ENCODE data around the gene BROX. TPM values are rescaled to one million over a fixed set of nuclear protein-coding genes. Genes with fewer than 3 reads are reported as not detected.

The BROX gene
- total and polyA plus RNA-seq, 8 donors, result 9.8 to 30.5 (median 14.7) TPM

GRCh38 chr1:222670110-222670509, 42.3 kb upstream of the BROX start:
- H3K4me3 ChIP-seq, result no peak overlapping the region
- DNase-seq (no peak), ATAC-seq (no peak), FAIRE-seq (no peak)
- no peaks in the 10 kb centered on the region for H3K27me3 ChIP-seq
- H3K9me3 ChIP-seq, result no peaks in the 10 kb centered on the region
- no peak for TF ChIP-seq CTCF (IDR thresholded peaks at IDR 0.05)
- H3K27ac ChIP-seq, result no peak overlapping the region
- H3K4me1 ChIP-seq, result no peaks in the 10 kb centered on the region
- peaks cover 0 to 42% (median 6%) of the 10 kb centered on the region in 3 donors for H3K36me3 ChIP-seq
- intact Hi-C loops (cut with DNase I), result no loop called here
- 87 to 94% methylated on average over 1 of the region's 1 CpG for WGBS, 2 donors

- H3K36me3 ChIP-seq, result peaks cover 0 to 5% (median 0%) of the 10 kb centered on the region in 3 donors
- intact Hi-C loops (cut with DNase I), result no loop called here
- no peaks in the 10 kb centered on the region for H3K9me3 ChIP-seq
- 89 to 95% methylated on average over 1 of the region's 1 CpG for WGBS, 2 donors
- FAIRE-seq, result no peak
- no peaks in the 10 kb centered on the region for H3K27me3 ChIP-seq
- DNase-seq, result no peak
- no peak overlapping the region for H3K4me3 ChIP-seq
- TF ChIP-seq CTCF (IDR thresholded peaks at IDR 0.05), result no peak
- no peak overlapping the region for H3K27ac ChIP-seq
- ATAC-seq, result no peak
- no peaks in the 10 kb centered on the region for H3K4me1 ChIP-seq
Measured at GRCh38 chr1:222680080-222680479, 32.3 kb upstream of the BROX start.

GRCh38 chr1:222691016-222691415, 21.3 kb upstream of the BROX start:
- no peak for DNase-seq
- intact Hi-C loops (cut with DNase I), result no loop called here

GRCh38 chr1:222694927-222695326, 17.4 kb upstream of the BROX start:
- ATAC-seq (no peak), DNase-seq (no peak), FAIRE-seq (no peak)
- Histone ChIP-seq H3K27ac (no peak overlapping the region), H3K9me3 (no peaks in the 10 kb centered on the region), H3K4me3 (no peak overlapping the region), H3K27me3 (no peaks in the 10 kb centered on the region), H3K4me1 (no peaks in the 10 kb centered on the region), H3K36me3 (no peaks in the 10 kb centered on the region)
- no peak for TF ChIP-seq CTCF (IDR thresholded peaks at IDR 0.05)
- intact Hi-C loops (cut with DNase I), result no loop called here
- WGBS, 2 donors, result 85% methylated on average over 5 of the region's 5 CpGs

More at GRCh38 chr1:222691016-222691415, 21.3 kb upstream of the BROX start:
- no peaks in the 10 kb centered on the region for H3K9me3 ChIP-seq
- H3K4me3 ChIP-seq, result no peak overlapping the region
- TF ChIP-seq CTCF (IDR thresholded peaks at IDR 0.05), result no peak
- no peak overlapping the region for H3K27ac ChIP-seq
- H3K27me3 ChIP-seq, result no peaks in the 10 kb centered on the region
- 95 to 97% methylated on average over 1 of the region's 1 CpG for WGBS, 2 donors
- ATAC-seq, result no peak
- no peak for FAIRE-seq
- H3K4me1 ChIP-seq, result no peaks in the 10 kb centered on the region
- peaks cover 0 to 9% (median 6%) of the 10 kb centered on the region in 3 donors for H3K36me3 ChIP-seq

- no peak for DNase-seq
- WGBS, 2 donors, result 94 to 95% methylated on average over 8 of the region's 8 CpGs
- no peaks in the 10 kb centered on the region for H3K36me3 ChIP-seq
- no peak for ATAC-seq
- no peaks in the 10 kb centered on the region for H3K9me3 ChIP-seq
- H3K4me3 ChIP-seq, result no peak overlapping the region
- no peak for TF ChIP-seq CTCF (IDR thresholded peaks at IDR 0.05)
- no peak for FAIRE-seq
- no peaks in the 10 kb centered on the region for H3K27me3 ChIP-seq
- no peaks in the 10 kb centered on the region for H3K4me1 ChIP-seq
- no peak overlapping the region for H3K27ac ChIP-seq
- intact Hi-C loops (cut with DNase I), result no loop called here
Measured at GRCh38 chr1:222696741-222697140, 15.6 kb upstream of the BROX start.

Data from pancreas (tissue), 10 donors.